ENCODE results near the gene ADPRM.

DNA sequence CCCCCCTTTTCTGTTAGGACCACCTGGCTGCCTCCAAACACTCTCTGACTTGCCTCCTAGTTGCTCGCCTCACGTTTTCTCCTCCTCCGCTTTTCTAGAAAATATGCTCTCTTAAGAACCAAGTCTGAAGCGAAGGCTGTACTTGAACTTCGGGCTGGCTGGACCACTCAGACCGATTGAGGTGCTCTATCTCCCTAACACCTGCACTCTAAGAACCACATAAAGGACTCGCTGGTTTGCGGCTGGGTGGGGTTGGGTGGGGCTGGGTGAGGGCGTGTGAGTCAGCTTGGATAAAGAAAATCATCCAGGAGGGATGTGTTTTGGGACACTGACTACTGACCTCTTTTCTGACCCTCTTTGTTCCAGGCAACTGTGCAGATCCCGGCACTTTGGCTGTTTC, 55.3 kb downstream of the ADPRM start:
- TF ChIP-seq, protein P1, sequence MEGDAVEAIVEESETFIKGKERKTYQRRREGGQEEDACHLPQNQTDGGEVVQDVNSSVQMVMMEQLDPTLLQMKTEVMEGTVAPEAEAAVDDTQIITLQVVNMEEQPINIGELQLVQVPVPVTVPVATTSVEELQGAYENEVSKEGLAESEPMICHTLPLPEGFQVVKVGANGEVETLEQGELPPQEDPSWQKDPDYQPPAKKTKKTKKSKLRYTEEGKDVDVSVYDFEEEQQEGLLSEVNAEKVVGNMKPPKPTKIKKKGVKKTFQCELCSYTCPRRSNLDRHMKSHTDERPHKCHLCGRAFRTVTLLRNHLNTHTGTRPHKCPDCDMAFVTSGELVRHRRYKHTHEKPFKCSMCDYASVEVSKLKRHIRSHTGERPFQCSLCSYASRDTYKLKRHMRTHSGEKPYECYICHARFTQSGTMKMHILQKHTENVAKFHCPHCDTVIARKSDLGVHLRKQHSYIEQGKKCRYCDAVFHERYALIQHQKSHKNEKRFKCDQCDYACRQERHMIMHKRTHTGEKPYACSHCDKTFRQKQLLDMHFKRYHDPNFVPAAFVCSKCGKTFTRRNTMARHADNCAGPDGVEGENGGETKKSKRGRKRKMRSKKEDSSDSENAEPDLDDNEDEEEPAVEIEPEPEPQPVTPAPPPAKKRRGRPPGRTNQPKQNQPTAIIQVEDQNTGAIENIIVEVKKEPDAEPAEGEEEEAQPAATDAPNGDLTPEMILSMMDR (IDR thresholded peaks at IDR 0.05) = no peak
- no peak for TF ChIP-seq ZFX (IDR thresholded peaks at IDR 0.05; ENCODE audit: borderline replicate concordance)
